ENCODE results near the gene ZMYND12.
A peak's percentile ranks its signal among the peaks of the same experiment; 100 is the strongest.

The ZMYND12 gene

DNA sequence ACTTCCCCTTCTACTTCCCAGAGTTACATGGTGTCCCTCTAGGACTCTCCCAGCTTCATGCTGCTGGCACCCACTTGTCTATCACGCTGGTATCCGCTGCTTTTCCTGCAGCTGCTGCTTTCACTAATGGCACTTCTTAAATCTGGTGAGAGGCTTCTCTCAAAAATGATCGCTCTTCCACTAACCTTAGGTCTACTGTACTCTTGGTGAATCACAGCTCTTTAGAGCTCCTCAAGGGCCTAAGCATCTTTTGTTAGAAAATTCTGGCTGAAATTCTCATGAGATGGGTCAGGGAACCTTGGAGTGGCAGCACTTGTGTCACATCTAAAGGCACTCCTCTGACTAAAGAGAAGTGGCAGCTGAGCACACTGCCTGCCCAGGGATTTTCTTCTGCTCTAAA lies 32.1 kb downstream of the ZMYND12 start:
- no peak overlapping the region for H3K18ac ChIP-seq (ENCODE audit: low read length)
- H3K9ac ChIP-seq (ENCODE audit: low read depth, low read length, poor library complexity): no peak overlapping the region
- no peak overlapping the region for H4K91ac ChIP-seq (ENCODE audit: low read depth, low read length, poor library complexity)
- DNase-seq (ENCODE audit: low spot score): no peak
- H2BK120ac ChIP-seq (ENCODE audit: low read depth, low read length): no peak overlapping the region
- H3K36me3 ChIP-seq (replicated peaks in 1 of 2; ENCODE audit: control insufficient read depth in 2 of 2, insufficient read depth in 2 of 2, low read length in 2 of 2): no peaks in the 10 kb centered on the region
- H3K79me1 ChIP-seq (ENCODE audit: low read depth, low read length): peaks cover 2% of the 10 kb centered on the region
- H2BK5ac ChIP-seq (ENCODE audit: low read length): no peak overlapping the region
- no peak overlapping the region for H2BK12ac ChIP-seq (ENCODE audit: low read length)
- no peak overlapping the region for H3K23ac ChIP-seq (ENCODE audit: low read depth, low read length, poor library complexity)
- H3K9me3 ChIP-seq (replicated peaks in 1 of 2; ENCODE audit: control insufficient read depth in 2 of 2, insufficient read depth in 1 of 2, low read depth in 1 of 2, low read length in 2 of 2): no peaks in the 10 kb centered on the region
- WGBS, 2 donors (ENCODE audit: extremely low coverage in 2 of 2, insufficient read length in 2 of 2, insufficient replicate concordance in 1 of 2): no CpG with 5 or more reads among the region's 3 CpGs
- no peak overlapping the region for H3K4me3 ChIP-seq (ENCODE audit: low read length in 2 of 2)
- H3K4ac ChIP-seq (ENCODE audit: low read length): no peak overlapping the region
- no peak overlapping the region for H2AFZ ChIP-seq (ENCODE audit: low read length)
- peaks cover 0 to 33% (median 0%) of the 10 kb centered on the region in 3 experiments for H3K27me3 ChIP-seq (ENCODE audit: control insufficient read depth in 3 of 3, insufficient read depth in 3 of 3, low read depth in 1 of 3, low read length in 3 of 3)
- no peak overlapping the region for H3K14ac ChIP-seq (ENCODE audit: low read length)
- no peak overlapping the region for H4K8ac ChIP-seq (ENCODE audit: low read depth, low read length)
- peaks cover 2 to 4% of the 10 kb centered on the region in 2 donors for H3K4me1 ChIP-seq (ENCODE audit: control insufficient read depth in 2 of 2, insufficient read depth in 1 of 2, low read depth in 1 of 2, low read length in 2 of 2)
- H2BK15ac ChIP-seq (ENCODE audit: low read length): no peak overlapping the region
- no peak overlapping the region for H2AK5ac ChIP-seq (ENCODE audit: low read depth, low read length)
- no peak overlapping the region for H3K27ac ChIP-seq (replicated peaks; ENCODE audit: low read length)
- no peak overlapping the region for H3K4me2 ChIP-seq (ENCODE audit: insufficient read depth, low read length, poor library complexity, severe bottlenecking)

DNA sequence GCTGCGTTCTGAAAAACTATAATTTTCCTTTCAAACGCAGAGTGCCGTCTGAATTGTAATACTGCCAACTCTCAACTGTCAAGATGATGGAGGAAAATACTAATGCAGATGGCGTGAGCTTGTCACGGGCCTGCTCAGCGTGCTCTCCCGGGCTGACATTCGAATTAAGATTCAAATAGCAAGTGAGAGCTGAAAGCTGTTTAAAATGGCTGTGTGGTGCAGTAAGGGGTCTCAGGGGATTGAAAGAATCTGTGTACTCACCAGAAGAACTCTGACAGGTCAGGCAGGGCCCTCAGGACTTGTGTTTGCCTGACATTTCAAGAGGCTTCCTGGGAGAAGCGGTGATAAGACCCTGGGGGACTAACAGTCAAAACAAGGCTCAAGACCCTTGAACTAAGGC lies 33.1 kb downstream of the ZMYND12 start:
- peaks cover 2 to 4% of the 10 kb centered on the region in 2 donors for H3K4me1 ChIP-seq (ENCODE audit: control insufficient read depth in 2 of 2, insufficient read depth in 1 of 2, low read depth in 1 of 2, low read length in 2 of 2)
- H3K27ac ChIP-seq (replicated peaks; ENCODE audit: low read length): no peak overlapping the region
- WGBS, 2 donors (ENCODE audit: extremely low coverage in 2 of 2, insufficient read length in 2 of 2, insufficient replicate concordance in 1 of 2): no CpG with 5 or more reads among the region's 9 CpGs
- no peaks in the 10 kb centered on the region for H3K9me3 ChIP-seq (replicated peaks in 1 of 2; ENCODE audit: control insufficient read depth in 2 of 2, insufficient read depth in 1 of 2, low read depth in 1 of 2, low read length in 2 of 2)
- no peak overlapping the region for H2BK120ac ChIP-seq (ENCODE audit: low read depth, low read length)
- no peak overlapping the region for H3K4ac ChIP-seq (ENCODE audit: low read length)
- no peak overlapping the region for H3K4me2 ChIP-seq (ENCODE audit: insufficient read depth, low read length, poor library complexity, severe bottlenecking)
- no peak overlapping the region for H3K23ac ChIP-seq (ENCODE audit: low read depth, low read length, poor library complexity)
- H2AK5ac ChIP-seq (ENCODE audit: low read depth, low read length): no peak overlapping the region
- no peak overlapping the region for H3K4me3 ChIP-seq (ENCODE audit: low read length in 2 of 2)
- H2BK12ac ChIP-seq (ENCODE audit: low read length): no peak overlapping the region
- peaks cover 2% of the 10 kb centered on the region for H3K79me1 ChIP-seq (ENCODE audit: low read depth, low read length)
- no peak overlapping the region for H3K9ac ChIP-seq (ENCODE audit: low read depth, low read length, poor library complexity)
- no peaks in the 10 kb centered on the region for H3K36me3 ChIP-seq (replicated peaks in 1 of 2; ENCODE audit: control insufficient read depth in 2 of 2, insufficient read depth in 2 of 2, low read length in 2 of 2)
- no peak overlapping the region for H3K14ac ChIP-seq (ENCODE audit: low read length)
- peaks cover 0 to 33% (median 0%) of the 10 kb centered on the region in 3 experiments for H3K27me3 ChIP-seq (ENCODE audit: control insufficient read depth in 3 of 3, insufficient read depth in 3 of 3, low read depth in 1 of 3, low read length in 3 of 3)
- H2BK15ac ChIP-seq (ENCODE audit: low read length): no peak overlapping the region
- H4K8ac ChIP-seq (ENCODE audit: low read depth, low read length): no peak overlapping the region
- peak overlapping the region; percentile 15 for H2AFZ ChIP-seq (ENCODE audit: low read length)
- no peak overlapping the region for H3K18ac ChIP-seq (ENCODE audit: low read length)
- DNase-seq (ENCODE audit: low spot score): no peak
- H2BK5ac ChIP-seq (ENCODE audit: low read length): no peak overlapping the region
- no peak overlapping the region for H4K91ac ChIP-seq (ENCODE audit: low read depth, low read length, poor library complexity)

DNA sequence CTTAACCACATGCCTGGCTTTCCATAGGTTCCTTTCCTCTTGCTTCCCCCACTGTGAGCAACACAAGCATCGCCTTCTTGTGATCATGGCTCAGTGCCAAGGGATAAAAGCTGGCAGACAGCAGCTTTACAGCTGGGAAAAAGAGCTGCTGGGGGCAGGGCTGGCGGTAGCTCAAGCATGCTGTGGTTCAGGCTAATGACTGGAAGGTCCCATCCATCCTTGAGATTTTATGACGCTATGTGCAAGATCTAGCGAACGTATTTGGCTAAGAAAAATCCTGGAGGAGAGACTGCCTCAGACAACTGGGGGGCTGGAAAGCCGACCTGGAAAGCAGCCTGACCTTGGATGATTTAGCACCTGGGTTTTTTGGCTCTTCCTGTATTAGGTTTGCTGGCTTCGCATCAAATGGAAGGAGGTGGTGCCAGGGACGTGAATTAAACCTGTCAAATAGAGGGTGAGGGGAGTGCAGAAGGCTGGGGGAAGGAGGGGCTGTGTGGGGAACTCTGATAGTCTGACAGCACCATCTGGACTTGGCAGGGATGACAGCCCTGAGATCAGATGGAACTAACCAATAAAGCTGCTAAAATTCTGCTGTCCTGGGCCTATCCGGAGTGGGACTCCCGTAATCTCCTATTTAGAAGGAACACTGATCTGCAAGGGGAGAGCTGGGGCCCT lies 34.8 kb downstream of the ZMYND12 start:
- Histone ChIP-seq H3K27me3 (ENCODE audit: control insufficient read depth in 3 of 3, insufficient read depth in 3 of 3, low read depth in 1 of 3, low read length in 3 of 3) (peaks cover 0 to 33% (median 0%) of the 10 kb centered on the region in 3 experiments), H4K8ac (ENCODE audit: low read depth, low read length) (no peak overlapping the region), H2BK5ac (ENCODE audit: low read length) (no peak overlapping the region), H2AK5ac (ENCODE audit: low read depth, low read length) (no peak overlapping the region), H2AFZ (ENCODE audit: low read length) (no peak overlapping the region), H2BK120ac (ENCODE audit: low read depth, low read length) (no peak overlapping the region), H3K18ac (ENCODE audit: low read length) (no peak overlapping the region), H3K27ac (replicated peaks; ENCODE audit: low read length) (no peak overlapping the region), H3K9ac (ENCODE audit: low read depth, low read length, poor library complexity) (no peak overlapping the region), H3K4ac (ENCODE audit: low read length) (no peak overlapping the region), H3K9me3 (replicated peaks in 1 of 2; ENCODE audit: control insufficient read depth in 2 of 2, insufficient read depth in 1 of 2, low read depth in 1 of 2, low read length in 2 of 2) (no peaks in the 10 kb centered on the region), H3K79me1 (ENCODE audit: low read depth, low read length) (peaks cover 2% of the 10 kb centered on the region), H2BK12ac (ENCODE audit: low read length) (no peak overlapping the region), H4K91ac (ENCODE audit: low read depth, low read length, poor library complexity) (no peak overlapping the region), H2BK15ac (ENCODE audit: low read length) (no peak overlapping the region), H3K14ac (ENCODE audit: low read length) (no peak overlapping the region), H3K4me1 (ENCODE audit: control insufficient read depth in 2 of 2, insufficient read depth in 1 of 2, low read depth in 1 of 2, low read length in 2 of 2) (peaks cover 2 to 4% of the 10 kb centered on the region in 2 donors), H3K4me2 (ENCODE audit: insufficient read depth, low read length, poor library complexity, severe bottlenecking) (no peak overlapping the region), H3K23ac (ENCODE audit: low read depth, low read length, poor library complexity) (no peak overlapping the region), H3K4me3 (ENCODE audit: low read length in 2 of 2) (no peak overlapping the region), H3K36me3 (replicated peaks in 1 of 2; ENCODE audit: control insufficient read depth in 2 of 2, insufficient read depth in 2 of 2, low read length in 2 of 2) (no peaks in the 10 kb centered on the region)
- DNase-seq (ENCODE audit: low spot score): no peak
- WGBS, 2 donors (ENCODE audit: extremely low coverage in 2 of 2, insufficient read length in 2 of 2, insufficient replicate concordance in 1 of 2): no CpG with 5 or more reads among the region's 10 CpGs

DNA sequence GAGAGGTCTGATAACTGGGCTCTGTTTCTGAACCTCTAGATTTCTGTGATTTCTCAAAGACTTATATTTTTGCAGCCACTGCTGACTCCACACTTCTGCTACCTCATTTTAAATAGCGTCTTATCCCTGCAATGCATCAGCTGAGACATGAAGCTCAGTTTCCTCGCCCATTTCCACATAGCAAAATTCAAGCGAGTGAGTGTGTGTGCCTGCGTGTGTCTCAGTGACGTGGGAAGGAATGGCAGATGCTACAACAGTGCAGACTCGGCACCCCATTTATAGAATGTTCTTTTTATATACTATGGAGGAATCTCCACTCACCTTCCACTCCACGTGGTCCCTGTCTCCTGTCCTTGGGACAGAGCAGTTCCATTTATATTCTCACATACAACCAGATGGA lies 35.7 kb downstream of the ZMYND12 start:
- H4K8ac ChIP-seq (ENCODE audit: low read depth, low read length): no peak overlapping the region
- H3K27ac ChIP-seq (replicated peaks; ENCODE audit: low read length): no peak overlapping the region
- no peak overlapping the region for H3K14ac ChIP-seq (ENCODE audit: low read length)
- no peak overlapping the region for H2BK12ac ChIP-seq (ENCODE audit: low read length)
- H4K91ac ChIP-seq (ENCODE audit: low read depth, low read length, poor library complexity): no peak overlapping the region
- no peak overlapping the region for H2BK15ac ChIP-seq (ENCODE audit: low read length)
- DNase-seq (ENCODE audit: low spot score): no peak
- H3K9ac ChIP-seq (ENCODE audit: low read depth, low read length, poor library complexity): no peak overlapping the region
- no peaks in the 10 kb centered on the region for H3K36me3 ChIP-seq (replicated peaks in 1 of 2; ENCODE audit: control insufficient read depth in 2 of 2, insufficient read depth in 2 of 2, low read length in 2 of 2)
- no peak overlapping the region for H3K23ac ChIP-seq (ENCODE audit: low read depth, low read length, poor library complexity)
- no peak overlapping the region for H3K18ac ChIP-seq (ENCODE audit: low read length)
- H3K4ac ChIP-seq (ENCODE audit: low read length): no peak overlapping the region
- peaks cover 2 to 4% of the 10 kb centered on the region in 2 donors for H3K4me1 ChIP-seq (ENCODE audit: control insufficient read depth in 2 of 2, insufficient read depth in 1 of 2, low read depth in 1 of 2, low read length in 2 of 2)
- H2BK120ac ChIP-seq (ENCODE audit: low read depth, low read length): no peak overlapping the region
- WGBS, 2 donors (ENCODE audit: extremely low coverage in 2 of 2, insufficient read length in 2 of 2, insufficient replicate concordance in 1 of 2): no CpG with 5 or more reads among the region's 7 CpGs
- H3K4me2 ChIP-seq (ENCODE audit: insufficient read depth, low read length, poor library complexity, severe bottlenecking): no peak overlapping the region
- no peak overlapping the region for H2AK5ac ChIP-seq (ENCODE audit: low read depth, low read length)
- H3K9me3 ChIP-seq (replicated peaks in 1 of 2; ENCODE audit: control insufficient read depth in 2 of 2, insufficient read depth in 1 of 2, low read depth in 1 of 2, low read length in 2 of 2): no peaks in the 10 kb centered on the region
- no peak overlapping the region for H3K4me3 ChIP-seq (ENCODE audit: low read length in 2 of 2)
- no peaks in the 10 kb centered on the region for H3K79me1 ChIP-seq (ENCODE audit: low read depth, low read length)
- H3K27me3 ChIP-seq (ENCODE audit: control insufficient read depth in 3 of 3, insufficient read depth in 3 of 3, low read depth in 1 of 3, low read length in 3 of 3): peaks cover 0 to 37% (median 0%) of the 10 kb centered on the region in 3 experiments
- no peak overlapping the region for H2AFZ ChIP-seq (ENCODE audit: low read length)
- no peak overlapping the region for H2BK5ac ChIP-seq (ENCODE audit: low read length)

Data from neuronal stem cell (in vitro differentiated cells).